SK-N-SH (cell line): ENCODE measurements around the gene ZNF615.

ENCODE experiments used
- CTCF ChIP-seq: fragments of 200-600 bp; sonication (generic); IDR thresholded peaks from 2 replicates; pipeline ENCODE4 v1.6.1; 2017; ENCODE audit warnings: antibody characterized with exemption, mild to moderate bottlenecking, moderate library complexity
- RCOR1 ChIP-seq: fragments of 150-350 bp; IDR thresholded peaks from 2 replicates; pipeline ENCODE4 v1.6.1; 2017; ENCODE audit warnings: antibody characterized with exemption, low read length
- TF ChIP-seq, protein P1 (sequence below): IDR thresholded peaks from 2 replicates; pipeline ENCODE4 v1.4.0; 2012; ENCODE audit warnings: low read depth

GRCh38 chr19:51977346-51977745, 30.7 kb downstream of the ZNF615 start:
- TF ChIP-seq CTCF (no peak), RCOR1 (no peak)
- TF ChIP-seq, protein P1, sequence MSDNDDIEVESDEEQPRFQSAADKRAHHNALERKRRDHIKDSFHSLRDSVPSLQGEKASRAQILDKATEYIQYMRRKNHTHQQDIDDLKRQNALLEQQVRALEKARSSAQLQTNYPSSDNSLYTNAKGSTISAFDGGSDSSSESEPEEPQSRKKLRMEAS: no peak
